Activated CD4-positive, alpha-beta T cell treated with anti-CD3 and anti-CD28 coated beads, Interleukin-2, amount 10 ng/mL, durations not matched to agents 24 days and 14 days (primary cell): ENCODE measurements around the gene MOB3B. TPM values are rescaled to one million over a fixed set of nuclear protein-coding genes. Genes with fewer than 3 reads are reported as not detected.

Experiments used
- DNase-seq: peaks from one replicate; pipeline ENCODE4 v3.0.0; 2022
- H3K27ac Mint-ChIP-seq: one replicate; pipeline ENCODE4 v1.8.0; 2022; ENCODE audit warnings: mild to moderate bottlenecking, mixed read lengths
- H3K27me3 Mint-ChIP-seq: one replicate; pipeline ENCODE4 v1.8.0; 2022; ENCODE audit warnings: mixed read lengths
- H3K36me3 Mint-ChIP-seq: one replicate; pipeline ENCODE4 v1.8.0; 2022; ENCODE audit warnings: low read depth, mild to moderate bottlenecking, mixed read lengths
- H3K4me1 Mint-ChIP-seq: one replicate; pipeline ENCODE4 v1.8.0; 2021; ENCODE audit warnings: mixed read lengths
- H3K4me3 Mint-ChIP-seq: one replicate; pipeline ENCODE4 v1.8.0; 2022; ENCODE audit warnings: mild to moderate bottlenecking, moderate library complexity, mixed read lengths
- H3K9me3 Mint-ChIP-seq: one replicate; pipeline ENCODE4 v1.8.0; 2021; ENCODE audit warnings: mixed read lengths
- intact Hi-C: fragments of 100-400 bp; cut with micrococcal nuclease; formaldehyde crosslinking; loops from one replicate; pipeline ENCODE4 v1.15.1; 2023
- total RNA-seq: library from RNA; stranded (reverse); gene quantifications from 2 replicates; pipeline ENCODE4 v1.2.3, GENCODE V29; 2022

The MOB3B gene
- total RNA-seq, 1 donor from 2014 or later, result 0.82 TPM

- H3K27me3 Mint-ChIP-seq, result no peaks in the 10 kb centered on the region
- no peaks in the 10 kb centered on the region for H3K9me3 Mint-ChIP-seq
- H3K27ac Mint-ChIP-seq, result no peak overlapping the region
- no peak for DNase-seq
- intact Hi-C loops, result no loop called here
- peaks cover 2% of the 10 kb centered on the region for H3K36me3 Mint-ChIP-seq
- H3K4me3 Mint-ChIP-seq, result no peak overlapping the region
- peaks cover 10% of the 10 kb centered on the region for H3K4me1 Mint-ChIP-seq
These were observed 34.0 kb downstream of the MOB3B start for GRCh38 chr9:27495480-27496134.

GRCh38 chr9:27491154-27491553 lies 38.5 kb downstream of the MOB3B start:
- DNase-seq, result no peak
- intact Hi-C loops, result no loop called here
- no peaks in the 10 kb centered on the region for H3K9me3 Mint-ChIP-seq
- no peaks in the 10 kb centered on the region for H3K36me3 Mint-ChIP-seq
- H3K4me3 Mint-ChIP-seq, result no peak overlapping the region
- no peaks in the 10 kb centered on the region for H3K27me3 Mint-ChIP-seq
- peaks cover 6% of the 10 kb centered on the region for H3K4me1 Mint-ChIP-seq
- H3K27ac Mint-ChIP-seq, result no peak overlapping the region

GRCh38 chr9:27489087-27489876 lies 40.3 kb downstream of the MOB3B start:
- Mint-ChIP-seq H3K36me3 (no peaks in the 10 kb centered on the region), H3K4me3 (no peak overlapping the region), H3K4me1 (peaks cover 22% of the 10 kb centered on the region), H3K27ac (no peak overlapping the region), H3K9me3 (no peaks in the 10 kb centered on the region), H3K27me3 (no peaks in the 10 kb centered on the region)
- no peak for DNase-seq
- intact Hi-C loops, result no loop called here

- Mint-ChIP-seq H3K27me3 (no peaks in the 10 kb centered on the region), H3K9me3 (no peaks in the 10 kb centered on the region), H3K27ac (no peak overlapping the region), H3K4me3 (no peak overlapping the region), H3K4me1 (peaks cover 22% of the 10 kb centered on the region), H3K36me3 (no peaks in the 10 kb centered on the region)
- intact Hi-C loops, result no loop called here
- no peak for DNase-seq
These were observed 41.7 kb downstream of the MOB3B start for GRCh38 chr9:27487927-27488326.

- intact Hi-C loops, result no loop called here
- H3K36me3 Mint-ChIP-seq, result no peaks in the 10 kb centered on the region
- H3K4me3 Mint-ChIP-seq, result no peak overlapping the region
- no peaks in the 10 kb centered on the region for H3K27me3 Mint-ChIP-seq
- DNase-seq, result no peak
- H3K27ac Mint-ChIP-seq, result no peak overlapping the region
- H3K9me3 Mint-ChIP-seq, result no peaks in the 10 kb centered on the region
- peaks cover 20% of the 10 kb centered on the region for H3K4me1 Mint-ChIP-seq
These were observed 42.4 kb downstream of the MOB3B start for GRCh38 chr9:27487128-27487640.

- Mint-ChIP-seq H3K27ac (no peak overlapping the region), H3K36me3 (no peaks in the 10 kb centered on the region), H3K4me1 (peaks cover 20% of the 10 kb centered on the region), H3K4me3 (no peak overlapping the region), H3K27me3 (no peaks in the 10 kb centered on the region), H3K9me3 (no peaks in the 10 kb centered on the region)
- peak; percentile 68 for DNase-seq
- intact Hi-C loops, result no loop called here
These were observed 44.5 kb downstream of the MOB3B start for GRCh38 chr9:27485158-27485557.

GRCh38 chr9:27483576-27483975 lies 46.0 kb downstream of the MOB3B start:
- H3K36me3 Mint-ChIP-seq, result no peaks in the 10 kb centered on the region
- H3K27me3 Mint-ChIP-seq, result no peaks in the 10 kb centered on the region
- DNase-seq, result no peak
- H3K9me3 Mint-ChIP-seq, result no peaks in the 10 kb centered on the region
- no peak overlapping the region for H3K27ac Mint-ChIP-seq
- intact Hi-C loops, result no loop called here
- no peak overlapping the region for H3K4me3 Mint-ChIP-seq
- peaks cover 17% of the 10 kb centered on the region for H3K4me1 Mint-ChIP-seq

- H3K9me3 Mint-ChIP-seq, result no peaks in the 10 kb centered on the region
- no peak overlapping the region for H3K4me3 Mint-ChIP-seq
- H3K27me3 Mint-ChIP-seq, result no peaks in the 10 kb centered on the region
- H3K36me3 Mint-ChIP-seq, result no peaks in the 10 kb centered on the region
- intact Hi-C loops, result no loop called here
- no peak for DNase-seq
- no peak overlapping the region for H3K27ac Mint-ChIP-seq
- H3K4me1 Mint-ChIP-seq, result peaks cover 17% of the 10 kb centered on the region
These were observed 46.9 kb downstream of the MOB3B start for GRCh38 chr9:27482709-27483108.

- no peaks in the 10 kb centered on the region for H3K36me3 Mint-ChIP-seq
- no peak overlapping the region for H3K27ac Mint-ChIP-seq
- H3K4me1 Mint-ChIP-seq, result no peaks in the 10 kb centered on the region
- no peaks in the 10 kb centered on the region for H3K27me3 Mint-ChIP-seq
- peaks cover 10% of the 10 kb centered on the region for H3K9me3 Mint-ChIP-seq
- no peak for DNase-seq
- no peak overlapping the region for H3K4me3 Mint-ChIP-seq
- intact Hi-C loops, result no loop called here
These were observed 51.3 kb downstream of the MOB3B start for GRCh38 chr9:27478322-27478721.

- Mint-ChIP-seq H3K4me1 (no peaks in the 10 kb centered on the region), H3K9me3 (peaks cover 10% of the 10 kb centered on the region)
These were observed 52.6 kb downstream of the MOB3B start for GRCh38 chr9:27476870-27477515.

GRCh38 chr9:27475057-27475595 lies 54.5 kb downstream of the MOB3B start:
- peaks cover 7% of the 10 kb centered on the region for H3K4me1 Mint-ChIP-seq
- H3K27ac Mint-ChIP-seq, result no peak overlapping the region
- H3K36me3 Mint-ChIP-seq, result no peaks in the 10 kb centered on the region
- DNase-seq, result no peak
- intact Hi-C loops, result no loop called here
- no peak overlapping the region for H3K4me3 Mint-ChIP-seq
- no peaks in the 10 kb centered on the region for H3K27me3 Mint-ChIP-seq
- peaks cover 10% of the 10 kb centered on the region for H3K9me3 Mint-ChIP-seq

More at GRCh38 chr9:27476870-27477515, 52.6 kb downstream of the MOB3B start:
- intact Hi-C loops, result no loop called here
- Mint-ChIP-seq H3K27me3 (no peaks in the 10 kb centered on the region), H3K4me3 (no peak overlapping the region), H3K36me3 (no peaks in the 10 kb centered on the region), H3K27ac (no peak overlapping the region)
- DNase-seq, result no peak

GRCh38 chr9:27474305-27474704 lies 55.3 kb downstream of the MOB3B start:
- H3K4me1 Mint-ChIP-seq, result peaks cover 8% of the 10 kb centered on the region
- H3K4me3 Mint-ChIP-seq, result no peak overlapping the region
- peaks cover 10% of the 10 kb centered on the region for H3K9me3 Mint-ChIP-seq
- H3K27ac Mint-ChIP-seq, result no peak overlapping the region
- intact Hi-C loops, result no loop called here
- H3K27me3 Mint-ChIP-seq, result no peaks in the 10 kb centered on the region
- no peak for DNase-seq
- H3K36me3 Mint-ChIP-seq, result no peaks in the 10 kb centered on the region

- H3K4me1 Mint-ChIP-seq, result peaks cover 10% of the 10 kb centered on the region
- no peaks in the 10 kb centered on the region for H3K27me3 Mint-ChIP-seq
- no peak for DNase-seq
- H3K36me3 Mint-ChIP-seq, result no peaks in the 10 kb centered on the region
- H3K9me3 Mint-ChIP-seq, result peaks cover 10% of the 10 kb centered on the region
- H3K27ac Mint-ChIP-seq, result no peak overlapping the region
- intact Hi-C loops, result no loop called here
- no peak overlapping the region for H3K4me3 Mint-ChIP-seq
These were observed 56.5 kb downstream of the MOB3B start for GRCh38 chr9:27473111-27473529.

- Mint-ChIP-seq H3K4me1 (peaks cover 10% of the 10 kb centered on the region), H3K4me3 (no peak overlapping the region), H3K9me3 (peaks cover 10% of the 10 kb centered on the region), H3K27ac (no peak overlapping the region), H3K27me3 (no peaks in the 10 kb centered on the region), H3K36me3 (no peaks in the 10 kb centered on the region)
- intact Hi-C loops, result no loop called here
- no peak for DNase-seq
These were observed 57.4 kb downstream of the MOB3B start for GRCh38 chr9:27472195-27472594.
